Measurements from ENCODE around the gene CFAP54.

The CFAP54 gene

DNA sequence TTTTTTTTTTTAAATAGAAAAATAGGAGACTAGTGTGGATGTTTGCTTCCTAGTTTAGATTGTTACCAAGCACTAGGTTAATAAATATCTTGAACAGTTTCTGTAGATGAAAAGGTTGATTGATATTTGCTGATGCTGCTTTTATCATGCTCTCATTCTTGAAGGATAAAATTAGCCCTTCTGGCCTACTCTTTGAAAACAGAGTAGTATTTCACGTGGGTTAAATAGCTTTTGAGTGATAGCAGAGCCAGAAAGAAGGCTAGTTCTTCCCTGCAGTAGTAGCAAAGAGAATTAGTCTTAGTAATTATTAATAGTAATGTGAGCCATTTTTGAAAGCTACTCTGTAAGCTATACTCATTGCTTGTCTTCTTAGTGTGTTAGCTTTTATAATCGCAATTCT is 422.9 kb downstream of the CFAP54 start:
- Histone ChIP-seq H2AFZ (ENCODE audit: insufficient read depth, low read length, poor library complexity) (no peak overlapping the region), H2AK5ac (ENCODE audit: low read length) (no peak overlapping the region), H3K4me2 (ENCODE audit: low read length) (no peak overlapping the region), H3K27me3 (ENCODE audit: insufficient read depth, low read length) (no peaks in the 10 kb centered on the region), H3K79me2 (ENCODE audit: control insufficient read depth, insufficient read depth, low read length, poor library complexity) (peaks cover 7% of the 10 kb centered on the region), H3K36me3 (ENCODE audit: control insufficient read depth in 1 of 2, insufficient read depth in 2 of 2, low read length in 2 of 2) (no peaks in the 10 kb centered on the region), H2BK12ac (ENCODE audit: low read length) (no peak overlapping the region), H3K9ac (ENCODE audit: low read length) (no peak overlapping the region), H3K18ac (ENCODE audit: low read length) (no peak overlapping the region), H3K9me3 (ENCODE audit: insufficient read depth, low read depth, low read length) (no peaks in the 10 kb centered on the region), H4K91ac (ENCODE audit: low read depth, low read length) (no peak overlapping the region), H3K79me1 (ENCODE audit: low read length) (peaks cover 5% of the 10 kb centered on the region), H3K14ac (ENCODE audit: low read length) (no peak overlapping the region), H3K4me1 (ENCODE audit: control insufficient read depth in 1 of 2, insufficient read depth in 2 of 2, low read length in 2 of 2) (peaks cover 0 to 5% of the 10 kb centered on the region in 2 experiments), H3K23ac (ENCODE audit: low read length) (no peak overlapping the region), H2BK120ac (ENCODE audit: insufficient read depth, low read length, poor library complexity) (no peak overlapping the region), H3K4ac (ENCODE audit: low read depth, low read length) (no peak overlapping the region), H2BK5ac (ENCODE audit: low read depth, low read length, poor library complexity) (no peak overlapping the region), H3K4me3 (ENCODE audit: low read depth, low read length) (no peak overlapping the region), H3K27ac (ENCODE audit: low read depth, low read length) (no peak overlapping the region), H4K8ac (ENCODE audit: low read depth, low read length) (no peak overlapping the region), H4K12ac (ENCODE audit: low read depth, low read length) (no peak overlapping the region)
- no CpG with 5 or more reads among the region's 2 CpGs for WGBS (ENCODE audit: extremely low coverage, insufficient coverage, insufficient read length)
- no peak for DNase-seq

DNA sequence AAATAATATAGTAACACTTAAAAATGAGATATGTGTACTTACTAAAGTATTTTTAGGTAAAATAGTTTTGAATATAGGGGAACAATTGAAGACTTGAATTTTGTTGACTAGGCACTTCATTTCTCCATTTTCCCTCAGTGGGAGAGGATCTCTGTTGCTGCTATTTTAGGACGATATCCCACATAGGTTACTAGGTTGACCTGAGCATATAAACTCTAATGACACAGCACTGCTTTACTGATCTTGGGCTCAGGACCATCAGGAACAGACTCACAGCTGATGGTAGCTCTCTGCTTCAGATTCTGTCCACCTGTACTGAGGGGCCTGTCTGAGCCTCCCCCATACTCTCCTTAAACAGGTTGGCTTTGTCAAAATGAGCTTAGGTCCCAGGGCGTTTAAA is 423.6 kb downstream of the CFAP54 start:
- H3K4ac ChIP-seq (ENCODE audit: low read depth, low read length), result no peak overlapping the region
- no peak overlapping the region for H3K4me3 ChIP-seq (ENCODE audit: low read depth, low read length)
- no peak overlapping the region for H3K27ac ChIP-seq (ENCODE audit: low read depth, low read length)
- no CpG with 5 or more reads among the region's 2 CpGs for WGBS (ENCODE audit: extremely low coverage, insufficient coverage, insufficient read length)
- H3K18ac ChIP-seq (ENCODE audit: low read length), result no peak overlapping the region
- H3K23ac ChIP-seq (ENCODE audit: low read length), result peak overlapping the region; percentile 3
- H3K79me2 ChIP-seq (ENCODE audit: control insufficient read depth, insufficient read depth, low read length, poor library complexity), result peaks cover under 1% of the 10 kb centered on the region
- no peak overlapping the region for H4K12ac ChIP-seq (ENCODE audit: low read depth, low read length)
- H2BK12ac ChIP-seq (ENCODE audit: low read length), result no peak overlapping the region
- no peak overlapping the region for H2AK5ac ChIP-seq (ENCODE audit: low read length)
- no peak overlapping the region for H3K4me2 ChIP-seq (ENCODE audit: low read length)
- peaks cover 0 to 3% of the 10 kb centered on the region in 2 experiments for H3K4me1 ChIP-seq (ENCODE audit: control insufficient read depth in 1 of 2, insufficient read depth in 2 of 2, low read length in 2 of 2)
- H3K79me1 ChIP-seq (ENCODE audit: low read length), result no peaks in the 10 kb centered on the region
- no peak overlapping the region for H3K9ac ChIP-seq (ENCODE audit: low read length)
- H2BK120ac ChIP-seq (ENCODE audit: insufficient read depth, low read length, poor library complexity), result no peak overlapping the region
- no peak overlapping the region for H2AFZ ChIP-seq (ENCODE audit: insufficient read depth, low read length, poor library complexity)
- no peaks in the 10 kb centered on the region for H3K9me3 ChIP-seq (ENCODE audit: insufficient read depth, low read depth, low read length)
- no peaks in the 10 kb centered on the region for H3K36me3 ChIP-seq (ENCODE audit: control insufficient read depth in 1 of 2, insufficient read depth in 2 of 2, low read length in 2 of 2)
- H4K91ac ChIP-seq (ENCODE audit: low read depth, low read length), result no peak overlapping the region
- no peak overlapping the region for H2BK5ac ChIP-seq (ENCODE audit: low read depth, low read length, poor library complexity)
- DNase-seq, result no peak
- H4K8ac ChIP-seq (ENCODE audit: low read depth, low read length), result no peak overlapping the region
- H3K27me3 ChIP-seq (ENCODE audit: insufficient read depth, low read length), result no peaks in the 10 kb centered on the region
- H3K14ac ChIP-seq (ENCODE audit: low read length), result no peak overlapping the region

DNA sequence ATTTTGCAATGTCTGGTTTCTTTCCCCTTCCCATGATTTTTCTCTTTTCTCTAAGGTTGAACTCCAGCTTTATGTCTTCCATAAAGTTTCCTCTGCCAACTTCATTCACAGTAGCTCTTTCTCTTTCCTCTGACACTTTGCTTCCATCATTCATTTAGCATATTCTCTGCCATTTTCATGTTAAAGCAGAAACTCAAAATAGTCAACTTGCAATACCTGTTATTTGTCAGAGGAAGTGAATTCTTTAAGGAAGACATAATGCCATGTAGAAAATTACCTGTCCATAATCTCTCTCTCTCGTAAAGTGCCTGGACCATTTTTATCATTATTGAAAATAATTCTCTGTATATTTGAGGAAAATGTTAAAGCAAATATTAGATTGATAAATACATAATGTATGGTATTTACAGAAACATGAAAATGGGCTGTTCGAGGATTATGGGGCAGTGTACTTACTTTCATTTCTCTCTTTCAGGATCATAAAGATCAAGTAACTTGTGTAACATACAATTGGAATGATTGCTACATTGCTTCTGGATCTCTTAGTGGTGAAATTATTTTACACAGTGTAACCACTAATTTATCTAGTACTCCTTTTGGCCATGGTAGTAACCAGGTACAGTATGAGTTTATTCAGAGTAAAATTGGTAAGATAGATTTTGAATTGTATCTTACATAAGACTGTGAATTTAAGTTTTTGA is 430.3 kb downstream of the CFAP54 start:
- Histone ChIP-seq H3K79me2 (ENCODE audit: control insufficient read depth, insufficient read depth, low read length, poor library complexity) (no peaks in the 10 kb centered on the region), H3K4me1 (ENCODE audit: control insufficient read depth in 1 of 2, insufficient read depth in 2 of 2, low read length in 2 of 2) (no peaks in the 10 kb centered on the region), H3K36me3 (ENCODE audit: control insufficient read depth in 1 of 2, insufficient read depth in 2 of 2, low read length in 2 of 2) (peaks cover 3% of the 10 kb centered on the region in 2 experiments), H3K27ac (ENCODE audit: low read depth, low read length) (no peak overlapping the region), H3K23ac (ENCODE audit: low read length) (no peak overlapping the region), H3K4ac (ENCODE audit: low read depth, low read length) (no peak overlapping the region), H3K18ac (ENCODE audit: low read length) (no peak overlapping the region), H2BK12ac (ENCODE audit: low read length) (no peak overlapping the region), H3K79me1 (ENCODE audit: low read length) (no peaks in the 10 kb centered on the region), H3K4me2 (ENCODE audit: low read length) (no peak overlapping the region), H2AK5ac (ENCODE audit: low read length) (no peak overlapping the region), H3K4me3 (ENCODE audit: low read depth, low read length) (no peak overlapping the region), H3K14ac (ENCODE audit: low read length) (no peak overlapping the region), H2BK120ac (ENCODE audit: insufficient read depth, low read length, poor library complexity) (no peak overlapping the region), H2BK5ac (ENCODE audit: low read depth, low read length, poor library complexity) (no peak overlapping the region), H3K9me3 (ENCODE audit: insufficient read depth, low read depth, low read length) (no peaks in the 10 kb centered on the region), H4K12ac (ENCODE audit: low read depth, low read length) (no peak overlapping the region), H4K8ac (ENCODE audit: low read depth, low read length) (no peak overlapping the region), H3K27me3 (ENCODE audit: insufficient read depth, low read length) (no peaks in the 10 kb centered on the region), H3K9ac (ENCODE audit: low read length) (no peak overlapping the region), H4K91ac (ENCODE audit: low read depth, low read length) (no peak overlapping the region), H2AFZ (ENCODE audit: insufficient read depth, low read length, poor library complexity) (no peak overlapping the region)
- no CpG with 5 or more reads among the region's 2 CpGs for WGBS (ENCODE audit: extremely low coverage, insufficient coverage, insufficient read length)
- DNase-seq, result no peak

All from trophoblast cell (in vitro differentiated cells and primary cell).